ENCODE results near the gene ZFPL1.

ZFPL1 gene

DNA sequence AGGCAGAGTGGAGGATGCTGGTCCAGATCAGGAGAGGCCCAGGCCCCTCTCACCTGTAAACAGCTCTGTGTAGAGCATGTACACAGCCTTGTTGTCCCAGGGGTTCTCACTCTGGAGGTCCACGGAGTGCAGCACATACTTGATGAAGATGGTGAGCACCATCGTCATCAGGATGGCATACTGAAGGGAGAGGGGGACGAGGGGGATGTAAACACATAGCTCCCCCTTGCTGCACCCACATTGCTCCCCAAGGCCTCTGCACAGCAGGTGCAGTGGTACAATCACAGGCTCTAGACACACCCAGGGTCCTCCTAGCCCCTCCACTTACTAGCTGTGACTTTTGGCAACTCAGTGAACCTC, 47.4 kb downstream of the ZFPL1 start:
- FAIRE-seq, result no peak

GRCh38 chr11:65131895-65132237, 47.8 kb downstream of the ZFPL1 start:
- no peak for FAIRE-seq

DNA sequence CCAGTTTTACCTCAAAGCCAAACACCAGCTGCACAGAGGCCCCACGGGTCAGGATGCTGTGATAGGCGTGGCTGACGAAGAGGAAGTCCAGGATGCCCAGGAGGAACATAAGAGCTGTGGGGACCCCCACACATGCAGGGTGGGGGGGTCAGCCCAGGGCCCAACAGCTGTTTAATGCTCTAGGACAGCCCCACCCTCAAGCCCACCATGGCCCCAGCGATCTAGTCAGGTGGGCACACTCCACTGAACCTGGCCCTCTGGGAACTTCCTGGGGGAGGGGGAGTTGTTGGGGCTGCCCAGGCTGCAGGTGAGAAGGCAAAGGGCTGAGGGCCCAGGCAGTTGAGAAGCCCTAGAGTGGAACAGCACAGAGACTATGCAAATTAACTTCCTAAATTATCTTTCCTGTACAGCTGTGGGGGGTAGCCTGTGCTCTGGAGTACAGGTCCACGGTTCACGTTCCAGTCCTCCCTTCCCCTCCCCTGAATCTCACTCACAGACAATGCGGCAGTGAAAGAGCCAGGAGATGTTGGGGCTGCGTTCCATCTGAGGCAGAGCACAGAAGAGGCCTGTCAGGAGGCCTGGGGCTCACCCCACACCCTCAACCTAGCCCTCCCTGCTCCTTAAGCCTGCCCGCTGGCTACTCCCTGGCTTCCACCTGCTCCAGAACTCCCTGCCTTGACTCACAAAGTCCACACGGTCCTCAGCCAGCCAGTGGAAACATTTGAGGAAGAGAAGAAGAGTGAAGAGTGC, 48.4 kb downstream of the ZFPL1 start:
- FAIRE-seq, result no peak

DNA sequence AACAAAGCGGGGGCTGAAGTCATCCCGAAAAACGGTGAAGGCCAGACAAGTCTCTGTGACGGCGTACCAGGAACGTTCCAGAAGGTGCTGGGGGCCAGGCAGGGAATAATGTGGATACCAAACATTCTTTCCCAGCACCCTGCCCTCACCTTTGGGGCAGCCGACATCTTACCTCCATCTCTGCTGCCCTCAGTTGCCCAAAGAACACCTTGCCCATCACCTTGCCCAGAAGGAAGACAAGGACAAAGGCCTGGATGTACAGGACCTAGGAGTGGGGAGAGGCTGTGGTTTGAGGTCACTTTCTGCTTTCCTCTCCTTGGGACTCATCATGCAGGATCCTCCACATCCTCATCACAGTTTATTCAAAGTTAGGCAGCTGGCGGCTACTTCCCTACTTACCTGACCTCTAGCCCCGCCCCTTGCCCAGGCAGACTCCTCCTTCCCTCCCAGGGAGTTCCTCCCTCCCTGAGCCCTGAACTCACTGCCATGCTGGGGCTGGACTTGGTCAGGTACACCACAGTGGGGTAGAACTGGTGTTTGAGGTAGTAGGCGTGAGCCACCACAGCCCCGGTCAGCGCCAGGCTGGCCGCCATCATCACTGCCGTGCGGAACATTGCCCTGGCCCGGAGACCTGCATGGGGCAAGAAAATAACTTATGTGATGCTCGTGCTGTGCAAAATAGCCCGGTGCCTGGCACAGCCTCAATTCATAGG, 49.1 kb downstream of the ZFPL1 start:
- FAIRE-seq, result no peak

DNA sequence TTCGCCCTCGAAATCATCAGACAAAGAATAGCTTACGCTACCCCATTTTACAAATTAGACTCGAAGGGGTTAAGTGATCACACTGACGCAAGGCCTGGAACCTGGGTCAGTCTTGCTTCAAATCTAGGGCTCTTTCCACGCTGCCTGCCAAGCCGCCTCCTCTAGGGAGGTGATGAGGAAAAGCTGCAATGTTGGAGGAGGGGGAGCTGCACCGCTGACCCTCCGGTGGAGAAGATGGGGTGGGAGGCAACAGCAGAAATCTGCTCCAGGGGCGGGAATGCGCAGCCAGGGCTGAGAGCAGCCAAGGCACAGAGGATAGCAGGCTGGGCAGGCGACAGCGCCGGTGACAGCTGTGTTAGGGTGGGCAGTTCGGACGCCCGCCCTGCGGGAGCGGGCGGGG, 49.7 kb downstream of the ZFPL1 start:
- no peak for FAIRE-seq

DNA sequence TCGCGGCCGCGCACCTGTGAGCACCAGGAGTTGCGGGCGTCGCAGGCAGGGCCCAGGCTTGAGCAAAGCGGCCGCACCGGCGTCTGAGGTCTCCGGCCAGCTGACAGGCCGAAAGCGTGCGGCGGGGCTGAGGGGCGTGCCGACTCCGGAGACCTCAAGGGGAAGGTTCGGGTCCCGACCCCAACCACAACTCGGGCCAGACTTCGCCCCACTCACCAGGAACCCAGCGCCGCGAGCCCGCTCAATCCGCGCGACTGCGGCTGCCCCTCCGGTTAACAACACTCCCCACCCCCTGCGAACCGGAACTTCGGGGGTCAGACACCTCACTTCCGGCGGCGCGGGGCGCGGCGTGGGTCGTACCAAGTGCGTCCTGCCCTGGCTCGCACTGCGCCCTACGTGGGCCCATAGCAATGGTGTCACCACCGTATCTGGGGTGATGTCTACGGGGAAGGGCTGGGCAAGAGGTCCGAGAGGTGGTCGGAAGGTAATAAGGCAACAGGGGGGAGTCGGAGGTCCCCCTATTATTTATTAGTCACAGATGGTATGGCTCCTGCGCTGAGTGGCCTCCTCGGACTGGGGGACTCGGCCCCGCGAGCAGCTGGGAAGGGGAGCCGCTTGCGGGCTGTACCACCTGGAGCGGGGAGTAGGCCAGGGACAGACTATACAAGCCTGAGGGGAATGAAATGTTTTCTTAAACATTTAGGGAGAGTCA, 50.4 kb downstream of the ZFPL1 start, which contains the start of gene SYVN1:
SYVN1 (minus strand) TSS at position 280 of the 712 bp plus-strand sequence. CDS start 918 bp downstream, outside the sequence.
- FAIRE-seq, result no peak

GRCh38 chr11:65134952-65135632, 51.1 kb downstream of the ZFPL1 start:
- FAIRE-seq, result peak; percentile 97

- no peak for FAIRE-seq
Measured at GRCh38 chr11:65135633-65136145, 51.7 kb downstream of the ZFPL1 start.

GRCh38 chr11:65136515-65137096, 52.6 kb downstream of the ZFPL1 start:
- no peak for FAIRE-seq
